HG02571 (cell line): ENCODE data around the gene TRIM26.
"Not testable (repeated sequence)": the region's sequence is repeated elsewhere in the genome, so short reads cannot be mapped to it uniquely, and the experiment has no call there.

Experiments
- ATAC-seq: cut with Tn5 transposase; IDR thresholded peaks from one replicate; pipeline ENCODE4 v1.9.1; 2021; ENCODE audit warnings: mild to moderate bottlenecking, moderate library complexity; ENCODE audit not compliant: unreplicated experiment

The TRIM26 gene

GRCh38 chr6:30172681-30173080 is 40.5 kb downstream of the TRIM26 start:
- ATAC-seq = no peak

GRCh38 chr6:30171677-30172471 is 41.3 kb downstream of the TRIM26 start:
- ATAC-seq = no peak

GRCh38 chr6:30169658-30170614 is 43.3 kb downstream of the TRIM26 start:
- ATAC-seq = no peak

- ATAC-seq = no peak
Measured at GRCh38 chr6:30168741-30169140, 44.5 kb downstream of the TRIM26 start.

GRCh38 chr6:30167101-30167500 is 46.1 kb downstream of the TRIM26 start:
- ATAC-seq = no peak

- ATAC-seq = not testable (repeated sequence)
Measured at GRCh38 chr6:30165238-30165637, 48.0 kb downstream of the TRIM26 start.

- ATAC-seq = no peak
Measured at GRCh38 chr6:30164714-30165113, 48.5 kb downstream of the TRIM26 start.

- no peak for ATAC-seq
Measured at GRCh38 chr6:30163918-30164654, 49.1 kb downstream of the TRIM26 start.

GRCh38 chr6:30163090-30163917 is 49.9 kb downstream of the TRIM26 start, which contains the start of gene TRIM15:
Gene TRIM15 (plus strand): TSS chr6:30163546. CDS start chr6:30163685, 139 bp downstream.
- ATAC-seq = no peak

GRCh38 chr6:30162265-30163089 is 50.7 kb downstream of the TRIM26 start:
- no peak for ATAC-seq

- no peak for ATAC-seq
Measured at GRCh38 chr6:30160785-30161531, 52.2 kb downstream of the TRIM26 start, which contains the start of gene TRIM10. Gene TRIM10 (minus strand): TSS chr6:30161211. CDS start chr6:30160858, 353 bp downstream.

GRCh38 chr6:30160008-30160784 is 53.0 kb downstream of the TRIM26 start:
- ATAC-seq = no peak

- no peak for ATAC-seq
Measured at GRCh38 chr6:30158475-30159040, 54.6 kb downstream of the TRIM26 start.

- no peak for ATAC-seq
Measured at GRCh38 chr6:30157999-30158398, 55.2 kb downstream of the TRIM26 start.

GRCh38 chr6:30157581-30157980 is 55.6 kb downstream of the TRIM26 start:
- ATAC-seq = no peak

GRCh38 chr6:30156774-30157173 is 56.4 kb downstream of the TRIM26 start:
- ATAC-seq = no peak

GRCh38 chr6:30156262-30156599 is 57.0 kb downstream of the TRIM26 start:
- ATAC-seq = no peak
